GM18909 (cell line): Measurements from ENCODE around the gene C6orf120.

Source experiments
- ATAC-seq: cut with Tn5 transposase; IDR thresholded peaks from one replicate; pipeline ENCODE4 v1.9.1; 2021; ENCODE audit warnings: mild to moderate bottlenecking; ENCODE audit not compliant: unreplicated experiment, poor library complexity

Gene C6orf120

DNA sequence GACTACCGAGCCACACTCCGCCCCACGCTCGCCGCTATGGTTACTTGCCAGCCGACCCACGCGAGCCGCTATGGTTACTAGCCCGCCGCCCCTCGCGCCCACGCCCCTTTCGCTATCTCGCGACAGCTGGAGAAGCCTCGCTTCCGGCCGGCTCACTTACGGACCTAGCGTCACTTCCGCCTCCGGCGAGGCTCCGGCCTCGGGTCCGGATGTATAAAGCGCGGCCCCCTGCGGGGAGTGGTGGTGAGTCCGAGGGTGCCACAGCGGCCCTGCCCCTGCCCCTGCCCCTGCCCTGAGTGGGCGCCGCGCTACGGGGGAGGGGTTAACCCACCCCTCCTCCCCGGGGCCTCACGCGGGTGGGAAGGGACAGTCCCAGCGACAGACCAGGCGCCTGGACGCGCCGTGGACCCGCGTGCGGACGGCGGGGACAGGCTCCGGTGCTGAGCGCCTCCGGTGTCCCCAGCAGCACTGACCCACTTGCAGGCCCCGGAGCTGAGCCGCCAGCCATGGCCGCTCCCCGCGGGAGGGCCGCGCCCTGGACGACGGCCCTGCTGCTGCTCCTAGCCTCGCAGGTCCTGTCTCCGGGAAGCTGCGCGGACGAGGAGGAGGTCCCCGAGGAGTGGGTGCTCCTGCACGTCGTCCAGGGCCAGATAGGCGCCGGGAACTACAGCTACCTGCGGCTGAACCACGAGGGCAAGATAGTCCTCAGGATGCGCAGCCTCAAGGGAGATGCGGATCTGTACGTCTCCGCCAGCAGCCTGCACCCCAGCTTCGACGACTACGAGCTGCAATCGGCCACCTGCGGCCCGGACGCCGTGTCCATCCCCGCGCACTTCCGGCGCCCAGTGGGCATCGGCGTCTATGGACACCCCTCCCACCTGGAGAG is at the start of gene C6orf120, which contains the start of gene WDR27:
TSS of gene C6orf120 (plus strand) at position 173 of the 886 bp plus-strand sequence. CDS start at position 507, 334 bp downstream.
TSS of gene WDR27 (minus strand) at position 76 of the 886 bp plus-strand sequence. CDS start 13,024 bp downstream, outside the sequence.
- peak; percentile 96 for ATAC-seq

- no peak for ATAC-seq
Measured at GRCh38 chr6:169652896-169653295, 49.0 kb upstream of the C6orf120 start.

GRCh38 chr6:169653691-169654090 is 48.2 kb upstream of the C6orf120 start:
- no peak for ATAC-seq

- ATAC-seq: peak; percentile 92
Measured at GRCh38 chr6:169654598-169655391, 47.1 kb upstream of the C6orf120 start.

DNA sequence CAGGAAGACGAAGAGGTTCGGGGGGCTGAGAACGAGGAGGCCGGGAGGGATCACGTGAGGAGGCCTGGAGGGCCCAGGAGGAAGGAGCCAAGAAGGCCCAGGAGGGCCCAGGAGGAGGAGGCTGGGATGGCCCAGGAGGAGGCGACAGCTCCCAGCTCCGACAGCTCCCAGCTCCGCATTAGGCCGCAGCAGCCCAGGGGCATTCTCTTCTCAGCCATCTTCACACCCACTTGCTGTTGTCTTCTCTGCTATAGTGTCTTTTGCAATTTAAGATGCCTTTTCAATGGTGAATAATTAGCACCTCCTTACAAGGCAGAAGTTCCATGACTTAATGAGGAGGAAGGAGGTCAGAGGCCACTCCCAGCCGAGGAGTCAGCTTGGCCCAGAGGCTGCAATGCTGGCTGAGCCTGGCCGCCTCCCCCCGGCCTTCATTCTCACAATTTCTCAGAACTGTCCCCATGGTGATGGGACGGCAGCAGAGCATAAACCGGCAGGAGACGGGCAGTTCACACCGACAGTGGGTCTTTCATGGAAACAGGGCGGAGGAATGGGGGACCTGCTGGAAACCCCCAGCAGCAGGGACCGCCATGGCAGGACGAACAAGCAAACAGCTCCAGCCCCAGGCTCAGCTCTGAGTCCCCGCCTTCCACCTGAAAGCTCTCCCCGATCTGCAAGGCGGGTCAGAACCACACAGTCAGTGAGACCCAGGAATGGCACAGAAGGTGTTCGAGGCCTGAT is 45.2 kb upstream of the C6orf120 start:
- ATAC-seq: no peak

DNA sequence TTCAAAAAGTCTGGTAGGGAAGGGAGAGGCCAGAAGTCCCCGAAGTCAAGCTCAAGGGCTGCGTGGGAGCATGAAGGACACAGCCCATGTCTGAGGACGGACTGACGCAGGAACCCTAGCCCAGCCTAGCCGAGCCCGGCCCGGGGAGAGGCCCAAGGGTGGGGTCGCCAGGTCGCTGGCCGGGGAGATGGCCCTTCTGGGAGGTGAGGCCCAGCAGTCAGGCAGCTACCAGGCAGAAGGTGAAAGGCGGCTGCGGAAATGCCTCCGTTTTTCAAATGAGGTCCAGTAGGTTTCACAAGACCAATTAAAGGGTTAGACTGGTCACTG is 44.7 kb upstream of the C6orf120 start:
- no peak for ATAC-seq

DNA sequence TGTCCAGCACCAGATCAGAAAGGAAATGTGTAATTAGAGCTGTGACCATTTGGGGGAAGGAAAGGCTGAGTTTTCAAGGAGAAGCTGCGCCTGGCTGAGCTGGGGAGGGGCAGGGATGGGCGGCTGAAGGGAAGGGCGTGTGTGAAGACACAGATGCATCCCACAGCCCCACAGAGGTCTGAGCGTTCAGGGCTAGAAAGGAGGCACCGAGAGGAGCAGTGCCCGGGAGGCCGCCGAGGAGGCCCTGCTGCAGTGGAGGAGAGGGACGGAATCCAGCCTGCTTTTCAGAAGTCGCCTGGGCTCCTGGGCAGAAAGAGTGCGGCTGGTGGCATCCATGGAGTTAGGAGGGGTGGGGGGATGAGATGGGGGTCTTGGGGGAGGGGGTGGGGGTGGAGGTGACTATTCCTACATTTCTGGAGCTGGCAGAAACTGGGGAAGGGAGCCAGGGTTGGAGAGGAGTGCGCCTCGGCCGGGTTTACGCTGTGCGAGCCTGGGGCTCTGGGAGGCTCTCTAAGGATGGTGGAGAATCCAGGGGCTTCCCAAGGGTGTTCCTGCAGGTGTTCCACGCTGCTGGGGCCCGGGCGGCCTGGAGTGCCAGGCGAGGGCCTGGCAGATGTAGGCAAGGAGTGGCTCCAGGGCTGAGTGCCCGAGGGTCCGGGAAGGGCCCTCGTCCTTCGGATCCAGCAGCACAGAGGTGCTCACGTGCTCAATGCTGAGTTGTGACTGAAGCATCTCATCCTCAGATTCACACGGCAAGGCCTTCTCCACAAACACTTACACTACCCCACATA is 41.9 kb upstream of the C6orf120 start:
- no peak for ATAC-seq

GRCh38 chr6:169660751-169661390 is 41.1 kb upstream of the C6orf120 start:
- ATAC-seq: no peak

GRCh38 chr6:169661391-169661756 is 40.6 kb upstream of the C6orf120 start:
- no peak for ATAC-seq

DNA sequence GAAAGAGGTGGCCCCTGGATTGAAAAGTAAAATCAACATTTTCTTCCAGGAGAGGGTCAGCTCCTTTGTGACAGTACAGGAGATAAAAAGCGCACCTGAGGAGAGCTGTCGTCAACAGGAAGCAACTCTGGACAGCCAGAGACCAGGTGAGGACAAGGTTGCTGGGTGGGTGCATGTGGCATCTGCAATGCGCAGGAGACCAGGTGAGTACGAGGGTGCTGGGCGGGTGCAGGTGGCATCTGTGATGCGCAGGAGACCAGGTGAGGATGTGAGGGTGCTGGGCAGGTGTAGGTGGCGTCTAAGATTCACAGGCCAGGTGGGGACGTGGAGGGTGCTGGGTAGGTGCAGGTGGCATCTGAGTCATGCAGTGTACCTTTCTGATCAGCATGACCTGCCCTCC is 38.5 kb upstream of the C6orf120 start:
- no peak for ATAC-seq

DNA sequence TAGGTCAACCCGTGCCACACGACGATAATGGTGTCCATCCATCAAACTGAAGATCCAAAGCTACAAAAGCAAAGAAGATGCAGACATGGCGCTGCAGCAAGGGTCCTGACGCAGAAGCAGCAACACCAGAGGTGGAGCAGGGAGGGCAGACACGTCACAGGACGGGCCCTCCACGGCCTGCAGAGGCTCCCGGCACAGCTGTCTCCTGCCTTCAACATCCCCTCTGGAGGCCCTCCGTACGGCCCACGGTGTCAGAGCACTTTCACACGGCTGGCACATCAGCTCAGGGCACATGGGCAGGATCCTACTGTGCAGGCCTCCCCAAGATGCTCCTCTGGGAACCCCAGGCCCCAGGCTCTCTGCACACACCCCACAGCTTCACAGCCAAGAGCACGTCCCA is 37.7 kb upstream of the C6orf120 start:
- ATAC-seq: no peak

GRCh38 chr6:169665289-169665688 is 36.6 kb upstream of the C6orf120 start:
- ATAC-seq: no peak

GRCh38 chr6:169666441-169666840 is 35.5 kb upstream of the C6orf120 start:
- ATAC-seq: no peak

- no peak for ATAC-seq
Measured at GRCh38 chr6:169667716-169668115, 34.2 kb upstream of the C6orf120 start.

DNA sequence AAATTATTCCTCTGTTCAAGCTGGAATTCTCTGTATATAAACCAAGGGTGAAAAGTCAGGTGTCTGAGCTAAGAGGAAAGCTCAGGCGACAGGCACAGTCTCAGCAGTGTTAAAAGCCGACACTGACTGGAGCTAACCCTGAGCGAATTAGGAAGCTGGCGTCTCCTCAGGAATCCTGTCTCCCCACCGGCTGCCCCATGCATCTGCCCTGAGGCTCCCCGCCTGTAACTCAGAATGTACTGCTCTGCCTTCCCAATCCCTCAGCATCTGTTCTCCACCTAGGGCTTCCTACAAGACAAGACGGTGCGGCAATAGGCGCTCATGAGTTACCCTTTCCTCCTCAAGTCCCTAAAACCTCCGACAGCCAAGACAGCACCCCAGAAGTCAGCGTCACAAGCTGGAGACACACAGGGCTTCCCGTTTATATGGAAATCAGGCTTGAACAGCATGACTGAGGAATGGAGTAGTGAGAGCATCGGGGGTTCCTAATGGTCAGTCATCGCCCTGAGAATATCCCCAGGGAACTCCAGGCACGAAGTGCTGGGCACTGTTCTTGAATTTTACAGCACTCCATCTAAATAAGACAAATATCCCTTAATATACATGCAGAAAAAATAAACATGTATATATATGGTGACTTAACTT is 33.6 kb upstream of the C6orf120 start:
- ATAC-seq: no peak

- ATAC-seq: no peak
Measured at GRCh38 chr6:169669147-169669546, 32.8 kb upstream of the C6orf120 start.

DNA sequence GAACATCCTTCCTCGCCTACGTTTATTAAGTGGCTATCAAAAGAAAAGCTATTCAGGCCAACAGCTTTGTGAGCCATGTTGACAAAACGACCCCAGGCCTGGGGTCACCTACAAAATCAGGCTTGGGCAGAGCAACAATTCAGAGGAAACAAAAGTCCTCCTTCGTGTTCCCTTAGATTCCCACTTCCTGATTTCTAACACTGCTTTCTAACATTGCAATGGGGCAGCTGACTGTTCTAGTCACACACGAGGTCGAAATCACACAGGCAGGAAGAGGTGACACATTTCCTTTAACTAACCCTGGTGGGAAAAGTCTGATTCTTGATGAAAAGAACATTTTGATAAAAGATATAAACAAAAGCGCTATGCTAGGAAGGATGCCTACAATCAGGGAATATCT is 32.0 kb upstream of the C6orf120 start:
- ATAC-seq: no peak

DNA sequence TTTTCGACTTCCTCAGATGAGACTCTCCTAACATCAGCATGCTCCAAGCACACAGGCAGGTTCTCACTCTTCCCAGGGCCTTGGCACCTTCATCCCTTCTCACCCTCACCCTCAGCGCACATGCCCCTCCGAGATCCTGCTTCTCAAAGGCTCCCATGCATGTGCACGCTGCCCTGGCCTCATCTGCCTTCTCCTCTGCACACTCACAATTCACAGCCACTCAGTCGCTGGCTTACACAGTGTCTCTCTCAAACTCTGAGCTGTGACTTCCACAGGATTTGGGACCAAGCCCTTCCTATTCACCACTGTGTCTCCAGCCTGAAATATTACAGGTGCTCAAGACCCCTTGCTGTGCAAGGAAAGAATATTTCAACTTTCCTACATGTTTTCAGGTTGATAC is 30.4 kb upstream of the C6orf120 start:
- no peak for ATAC-seq

- no peak for ATAC-seq
Measured at GRCh38 chr6:169675011-169675410, 26.9 kb upstream of the C6orf120 start.
